Esophagus muscularis mucosa (tissue), 4 donors: ENCODE data around the gene HECTD4. TPM values are rescaled to one million over a fixed set of nuclear protein-coding genes. Genes with fewer than 3 reads are reported as not detected.
A peak's percentile ranks its signal among the peaks of the same experiment; 100 is the strongest.

Experiments
- DNase-seq: peaks from one replicate; pipeline ENCODE4 v3.0.0-alpha.2; 2017; ENCODE audit errors: extremely low spot score
- H3K27ac ChIP-seq, 4 donors: fragments of 200-600 bp; sonication (generic); replicated peaks in 1 of 4; 1 replicate in 3 of 4; 2 replicates in 1 of 4; pipeline ENCODE4 v1.5.1; 2016 to 2019; ENCODE audit warnings: mild to moderate bottlenecking in 1 of 4
- H3K27me3 ChIP-seq, 4 donors: fragments of 200-600 bp; sonication (generic); one replicate each; pipeline versions ENCODE4 v1.5.1 to v1.6.0; 2016 to 2019
- H3K36me3 ChIP-seq, 4 donors: fragments of 200-600 bp; sonication (generic); one replicate each; pipeline ENCODE4 v1.5.1; 2016 to 2019
- H3K4me1 ChIP-seq, 4 donors: fragments of 200-600 bp; sonication (generic); one replicate each; pipeline ENCODE4 v1.5.1; 2016 to 2019
- H3K4me3 ChIP-seq, 4 donors: fragments of 200-600 bp; sonication (generic); 1 replicate in 2 of 4; 2 replicates in 2 of 4; pipeline ENCODE4 v1.5.1; 2016 to 2019; ENCODE audit warnings: mild to moderate bottlenecking in 4 of 4, moderate library complexity in 1 of 4
- H3K9me3 ChIP-seq, 4 donors: fragments of 200-600 bp; sonication (generic); 1 replicate in 3 of 4; 2 replicates in 1 of 4; pipeline ENCODE4 v1.5.1; 2016 to 2019
- CTCF ChIP-seq, 3 experiments: fragments of 200-600 bp in 2 of 3; fragments of 450-650 bp in 1 of 3; sonication (generic) in 2 of 3; IDR thresholded peaks; one replicate each; pipeline ENCODE4 v1.5.1; 2017 to 2019; ENCODE audit warnings: antibody characterized with exemption in 3 of 3, mild to moderate bottlenecking in 2 of 3, moderate library complexity in 1 of 3
- EP300 ChIP-seq: sonication (generic); formaldehyde crosslinking; IDR thresholded peaks from one replicate; pipeline ENCODE4 v1.6.1; 2017; ENCODE audit warnings: antibody characterized with exemption
- POLR2A ChIP-seq: fragments of 450-650 bp; IDR thresholded peaks from one replicate; pipeline ENCODE4 v1.6.1; 2017; ENCODE audit warnings: antibody characterized with exemption, moderate library complexity, mild to moderate bottlenecking, low read depth
- POLR2AphosphoS5 ChIP-seq, 2 donors: sonication (generic); formaldehyde crosslinking; IDR thresholded peaks; one replicate each; pipeline ENCODE4 v1.6.1; 2017; ENCODE audit warnings: antibody characterized with exemption in 2 of 2
- WGBS: methylation state at CpG from one replicate; pipeline ENCODE4 v1.1.5; 2018; 5-methylcytosine and 5-hydroxymethylcytosine counted together
- intact Hi-C: fragments of 100-400 bp; cut with DNase I; formaldehyde crosslinking; loops from one replicate; pipeline ENCODE4 v1.15.1; 2023
- total RNA-seq, 4 donors: library from RNA; depleted of rRNA; stranded (reverse); fragments of >200 nt; gene quantifications; one replicate each; pipeline versions ENCODE4 v1.1.0 to v1.2.1, GENCODE V29; 2016

The HECTD4 gene
- total RNA-seq, 4 donors from 2014 or later, result 27.3 to 59.3 (median 44.9) TPM

- Histone ChIP-seq H3K4me1 (no peaks in the 10 kb centered on the region), H3K9me3 (no peaks in the 10 kb centered on the region), H3K27ac (no peak overlapping the region), H3K36me3 (peaks cover 19 to 97% (median 69%) of the 10 kb centered on the region in 4 donors), H3K4me3 (no peak overlapping the region), H3K27me3 (no peaks in the 10 kb centered on the region)
- DNase-seq, result no peak
- intact Hi-C loops, result no loop called here
- TF ChIP-seq POLR2A (no peak), EP300 (no peak), CTCF (IDR thresholded peaks at IDR 0.05) (peak; percentile 21 to 38 (median 30))
- 63% methylated on average over 8 of the region's 8 CpGs for WGBS
Measured at GRCh38 chr12:112170376-112170775, 211.9 kb downstream of the HECTD4 start.

- no peaks in the 10 kb centered on the region for H3K9me3 ChIP-seq
- intact Hi-C loops, result no loop called here
- DNase-seq, result no peak
- H3K27ac ChIP-seq, result no peak overlapping the region
- 91% methylated on average over 7 of the region's 7 CpGs for WGBS
- H3K36me3 ChIP-seq, result peaks cover 15 to 93% (median 65%) of the 10 kb centered on the region in 4 donors
- TF ChIP-seq CTCF (IDR thresholded peaks at IDR 0.05), result no peak
- no peak overlapping the region for H3K4me3 ChIP-seq
- H3K27me3 ChIP-seq, result no peaks in the 10 kb centered on the region
- no peaks in the 10 kb centered on the region for H3K4me1 ChIP-seq
Measured at GRCh38 chr12:112169966-112170365, 212.3 kb downstream of the HECTD4 start.

GRCh38 chr12:112169161-112169872 lies 212.9 kb downstream of the HECTD4 start:
- no peaks in the 10 kb centered on the region for H3K9me3 ChIP-seq
- no peak overlapping the region for H3K4me3 ChIP-seq
- 70% methylated on average over 3 of the region's 19 CpGs for WGBS
- intact Hi-C loops, result no loop called here
- no peaks in the 10 kb centered on the region for H3K4me1 ChIP-seq
- DNase-seq, result no peak
- H3K27me3 ChIP-seq, result no peaks in the 10 kb centered on the region
- peaks cover 11 to 93% (median 60%) of the 10 kb centered on the region in 4 donors for H3K36me3 ChIP-seq
- no peak for TF ChIP-seq POLR2AphosphoS5 (IDR thresholded peaks at IDR 0.05)
- TF ChIP-seq EP300, result no peak
- H3K27ac ChIP-seq, result no peak overlapping the region

- H3K9me3 ChIP-seq, result no peaks in the 10 kb centered on the region
- H3K36me3 ChIP-seq, result peaks cover 9 to 93% (median 63%) of the 10 kb centered on the region in 4 donors
- H3K4me1 ChIP-seq, result no peaks in the 10 kb centered on the region
- no peak for DNase-seq
- H3K27me3 ChIP-seq, result no peaks in the 10 kb centered on the region
- WGBS, result 87% methylated on average over 8 of the region's 8 CpGs
- TF ChIP-seq EP300 (no peak), POLR2A (no peak), CTCF (IDR thresholded peaks at IDR 0.05) (no peak), POLR2AphosphoS5 (IDR thresholded peaks at IDR 0.05) (no peak)
- intact Hi-C loops, result no loop called here
- no peak overlapping the region for H3K4me3 ChIP-seq
- no peak overlapping the region for H3K27ac ChIP-seq
Measured at GRCh38 chr12:112168561-112168971, 213.7 kb downstream of the HECTD4 start.

- no peaks in the 10 kb centered on the region for H3K27me3 ChIP-seq
- no peak for DNase-seq
- no peak overlapping the region for H3K4me3 ChIP-seq
- TF ChIP-seq POLR2AphosphoS5 (IDR thresholded peaks at IDR 0.05) (no peak), CTCF (IDR thresholded peaks at IDR 0.05) (no peak), POLR2A (no peak), EP300 (no peak)
- H3K9me3 ChIP-seq, result no peaks in the 10 kb centered on the region
- intact Hi-C loops, result no loop called here
- H3K4me1 ChIP-seq, result no peaks in the 10 kb centered on the region
- 87% methylated on average over 18 of the region's 32 CpGs for WGBS
- H3K36me3 ChIP-seq, result peaks cover 16 to 93% (median 67%) of the 10 kb centered on the region in 4 donors
- H3K27ac ChIP-seq, result no peak overlapping the region
Measured at GRCh38 chr12:112167718-112168525, 214.3 kb downstream of the HECTD4 start.
